GM18861 (cell line): ENCODE measurements around the gene NRN1L.

Source experiments
- ATAC-seq: cut with Tn5 transposase; IDR thresholded peaks from one replicate; pipeline ENCODE4 v1.9.1; 2021; ENCODE audit not compliant: unreplicated experiment

Gene NRN1L

GRCh38 chr16:67934306-67935100 is 49.8 kb downstream of the NRN1L start:
- ATAC-seq, result no peak

- ATAC-seq, result no peak
Measured at GRCh38 chr16:67935101-67935401, 50.4 kb downstream of the NRN1L start.

GRCh38 chr16:67935402-67936123 is 50.9 kb downstream of the NRN1L start:
- peak; percentile 79 for ATAC-seq
